Measurements from ENCODE around the gene STARD7. TPM values are rescaled to one million over a fixed set of nuclear protein-coding genes. Genes with fewer than 3 reads are reported as not detected.
"Not testable (repeated sequence)": the region's sequence is repeated elsewhere in the genome, so short reads cannot be mapped to it uniquely, and the experiment has no call there.

STARD7 gene
- total RNA-seq, result 191 and 262 TPM in 2 replicates

- peak; percentile 98 to 99 for DNase-seq (ENCODE audit: low read depth in 2 of 2)
Measured at GRCh38 chr2:96208143-96209010, at the start of gene STARD7. STARD7 (minus strand) TSS chr2:96208827; CDS start chr2:96208434, 393 bp downstream.

- DNase-seq (ENCODE audit: low read depth in 2 of 2), result not testable (repeated sequence)
Measured at GRCh38 chr2:96257744-96258143, 49.1 kb upstream of the STARD7 start.

GRCh38 chr2:96256611-96257113 is 48.0 kb upstream of the STARD7 start:
- no peak for DNase-seq (ENCODE audit: low read depth in 2 of 2)

GRCh38 chr2:96254571-96254970 is 45.9 kb upstream of the STARD7 start:
- DNase-seq (ENCODE audit: low read depth in 2 of 2), result peak; percentile 49 to 79

- DNase-seq (ENCODE audit: low read depth in 2 of 2), result no peak
Measured at GRCh38 chr2:96253006-96253405, 44.4 kb upstream of the STARD7 start.

- DNase-seq (ENCODE audit: low read depth in 2 of 2), result no peak
Measured at GRCh38 chr2:96252526-96252925, 43.9 kb upstream of the STARD7 start.

- DNase-seq (ENCODE audit: low read depth in 2 of 2), result peak; percentile 94 to 95
Measured at GRCh38 chr2:96251721-96252292, 43.2 kb upstream of the STARD7 start.

GRCh38 chr2:96250188-96250587 is 41.6 kb upstream of the STARD7 start:
- no peak for DNase-seq (ENCODE audit: low read depth in 2 of 2)

- no peak for DNase-seq (ENCODE audit: low read depth in 2 of 2)
Measured at GRCh38 chr2:96249654-96250053, 41.0 kb upstream of the STARD7 start.

- no peak for DNase-seq (ENCODE audit: low read depth in 2 of 2)
Measured at GRCh38 chr2:96248624-96249023, 40.0 kb upstream of the STARD7 start.

- no peak for DNase-seq (ENCODE audit: low read depth in 2 of 2)
Measured at GRCh38 chr2:96247896-96248295, 39.3 kb upstream of the STARD7 start.

GRCh38 chr2:96247009-96247408 is 38.4 kb upstream of the STARD7 start:
- peak in 1 of 2 donors; percentile 49 for DNase-seq (ENCODE audit: low read depth in 2 of 2)

GRCh38 chr2:96245609-96246390 is 37.2 kb upstream of the STARD7 start:
- peak; percentile 28 to 95 for DNase-seq (ENCODE audit: low read depth in 2 of 2)

- DNase-seq (ENCODE audit: low read depth in 2 of 2), result no peak
Measured at GRCh38 chr2:96243843-96244242, 35.2 kb upstream of the STARD7 start.

GRCh38 chr2:96241900-96242611 is 33.4 kb upstream of the STARD7 start:
- DNase-seq (ENCODE audit: low read depth in 2 of 2), result peak; percentile 67 to 93

- DNase-seq (ENCODE audit: low read depth in 2 of 2), result no peak
Measured at GRCh38 chr2:96241227-96241626, 32.6 kb upstream of the STARD7 start.

- no peak for DNase-seq (ENCODE audit: low read depth in 2 of 2)
Measured at GRCh38 chr2:96240341-96241038, 31.9 kb upstream of the STARD7 start.

GRCh38 chr2:96239745-96240264 is 31.2 kb upstream of the STARD7 start:
- DNase-seq (ENCODE audit: low read depth in 2 of 2), result no peak

GRCh38 chr2:96239091-96239490 is 30.5 kb upstream of the STARD7 start:
- no peak for DNase-seq (ENCODE audit: low read depth in 2 of 2)

GRCh38 chr2:96238266-96238665 is 29.6 kb upstream of the STARD7 start:
- DNase-seq (ENCODE audit: low read depth in 2 of 2), result no peak
